Ovary (tissue), 9 donors: ENCODE results near the gene GRIK4. TPM values are rescaled to one million over a fixed set of nuclear protein-coding genes. Genes with fewer than 3 reads are reported as not detected.

Experiments used
- DNase-seq, 5 donors: peaks; one replicate each; pipeline ENCODE4 v3.0.0-alpha.2; 2019 to 2020
- H3K27ac ChIP-seq, 2 donors: fragments of 200-600 bp; one replicate each; pipeline versions ENCODE4 v1.5.1 to v1.8.0; 2019 to 2022
- H3K27me3 ChIP-seq: fragments of 200-600 bp; one replicate; pipeline ENCODE4 v1.8.0; 2022
- H3K36me3 ChIP-seq: fragments of 200-600 bp; sonication (generic); one replicate; pipeline ENCODE4 v1.5.1; 2019
- H3K4me1 ChIP-seq: one replicate; pipeline ENCODE4 v1.8.1; 2013; ENCODE audit warnings: mild to moderate bottlenecking, moderate library complexity; ENCODE audit not compliant: insufficient read depth
- H3K4me3 ChIP-seq: fragments of 200-600 bp; sonication (generic); one replicate; pipeline ENCODE4 v1.5.1; 2017
- H3K9me3 ChIP-seq, 2 donors: fragments of 200-600 bp in 1 of 2; sonication (generic) in 1 of 2; one replicate each; pipeline versions ENCODE4 v1.5.1 to v1.8.1; 2013 to 2019; ENCODE audit warnings: mild to moderate bottlenecking in 1 of 2, moderate library complexity in 1 of 2
- EP300 ChIP-seq: sonication (generic); formaldehyde crosslinking; IDR thresholded peaks from one replicate; pipeline ENCODE4 v1.6.1; 2017; ENCODE audit warnings: antibody characterized with exemption
- POLR2A ChIP-seq: fragments of 450-650 bp; IDR thresholded peaks from one replicate; pipeline ENCODE4 v1.6.1; 2017; ENCODE audit warnings: antibody characterized with exemption, mild to moderate bottlenecking, moderate library complexity
- WGBS, 3 donors: extraction: QIAGEN DNeasy Blood & Tissue Kit in 1 of 3; methylation state at CpG; one replicate each; pipeline versions ENCODE4 v1.1.5 to v1.1.7; 2013 to 2017; 5-methylcytosine and 5-hydroxymethylcytosine counted together
- intact Hi-C, 4 donors: fragments of 100-400 bp; cut with DNase I; formaldehyde crosslinking; loops; one replicate each; pipeline versions ENCODE4 v1.11.0 to v1.15.1; 2022 to 2023
- polyA plus RNA-seq, 2 donors: library from polyadenylated mRNA; stranded (reverse); fragments of 200-250 nt in 1 of 2; fragments of 350-450 nt in 1 of 2; fragmentation: Illumina TruSeq in 1 of 2; extraction: RNeasy Lipid Tissue Mini Kit (QIAGEN cat#74804) in 1 of 2; gene quantifications; one replicate each; pipeline ENCODE4 v1.2.3, GENCODE V29; 2013 to 2014
- total RNA-seq, 7 donors: library from RNA; depleted of rRNA in 2 of 7; stranded (reverse); fragments of >200 nt in 2 of 7; fragmentation: NEBNext Ultra II Directional in 3 of 7; extraction: Animal tissue kit (Norgen Biotek cat#: 25700) in 3 of 7; gene quantifications; one replicate each; pipeline versions ENCODE4 v1.1.0 to v1.2.4, GENCODE V29; 2016 to 2023
- TF ChIP-seq, protein P1 (sequence below), 3 donors: fragments of 450-650 bp in 2 of 3; fragments of 200-600 bp in 1 of 3; IDR thresholded peaks; one replicate each; pipeline versions ENCODE4 v1.5.1 to v1.8.0; 2016 to 2022; ENCODE audit warnings: antibody characterized with exemption in 3 of 3, mild to moderate bottlenecking in 1 of 3
- donor health status: DM: no; HTN: no; CAD: no; lungs with moderate emphysema.
- donor health status: DM: no; HTN: no; CAD: no.
- donor health status: Bipolar disorder and iron deficiency.
- donor health status: DM: yes; HTN: yes; CAD: no.
- donor health status: DM: no; HTN: no; CAD: no.
- donor health status: DM: yes; HTN: yes; CAD: no.

Gene GRIK4
- total and polyA plus RNA-seq, 9 donors, result 1.3 to 13.4 (median 2.3) TPM

DNA sequence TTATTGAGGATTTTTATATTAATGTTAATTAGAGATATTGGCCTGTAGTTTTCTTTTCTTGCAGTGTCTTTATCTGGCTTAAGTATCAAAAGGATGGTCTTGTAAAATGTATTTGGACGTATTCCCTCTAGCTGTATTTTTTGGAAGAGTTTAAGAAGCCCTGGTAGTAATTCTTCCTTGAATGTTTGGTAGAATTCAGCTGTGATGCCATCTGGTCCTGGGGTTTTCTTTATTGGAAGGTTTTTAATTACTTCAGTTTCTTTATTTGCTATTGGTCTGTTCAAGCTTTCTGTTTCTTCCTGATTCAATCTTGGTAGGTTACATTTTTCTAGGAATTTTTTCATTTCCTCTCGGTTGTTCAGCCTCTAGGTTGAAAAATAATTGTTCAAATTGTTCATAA lies 257.4 kb downstream of the GRIK4 start:
- no peak overlapping the region for H3K4me3 ChIP-seq
- H3K9me3 ChIP-seq, result no peaks in the 10 kb centered on the region
- intact Hi-C loops, result no loop called here
- H3K4me1 ChIP-seq, result no peaks in the 10 kb centered on the region
- TF ChIP-seq POLR2A (no peak), EP300 (no peak)
- TF ChIP-seq, protein P1, sequence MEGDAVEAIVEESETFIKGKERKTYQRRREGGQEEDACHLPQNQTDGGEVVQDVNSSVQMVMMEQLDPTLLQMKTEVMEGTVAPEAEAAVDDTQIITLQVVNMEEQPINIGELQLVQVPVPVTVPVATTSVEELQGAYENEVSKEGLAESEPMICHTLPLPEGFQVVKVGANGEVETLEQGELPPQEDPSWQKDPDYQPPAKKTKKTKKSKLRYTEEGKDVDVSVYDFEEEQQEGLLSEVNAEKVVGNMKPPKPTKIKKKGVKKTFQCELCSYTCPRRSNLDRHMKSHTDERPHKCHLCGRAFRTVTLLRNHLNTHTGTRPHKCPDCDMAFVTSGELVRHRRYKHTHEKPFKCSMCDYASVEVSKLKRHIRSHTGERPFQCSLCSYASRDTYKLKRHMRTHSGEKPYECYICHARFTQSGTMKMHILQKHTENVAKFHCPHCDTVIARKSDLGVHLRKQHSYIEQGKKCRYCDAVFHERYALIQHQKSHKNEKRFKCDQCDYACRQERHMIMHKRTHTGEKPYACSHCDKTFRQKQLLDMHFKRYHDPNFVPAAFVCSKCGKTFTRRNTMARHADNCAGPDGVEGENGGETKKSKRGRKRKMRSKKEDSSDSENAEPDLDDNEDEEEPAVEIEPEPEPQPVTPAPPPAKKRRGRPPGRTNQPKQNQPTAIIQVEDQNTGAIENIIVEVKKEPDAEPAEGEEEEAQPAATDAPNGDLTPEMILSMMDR (IDR thresholded peaks at IDR 0.05), result no peak
- H3K36me3 ChIP-seq, result no peaks in the 10 kb centered on the region
- no peak for DNase-seq
- WGBS, 3 donors, result 70 to 92% (median 82%) methylated on average over 2 of the region's 2 CpGs
- H3K27me3 ChIP-seq, result no peaks in the 10 kb centered on the region
- H3K27ac ChIP-seq, result no peak overlapping the region

DNA sequence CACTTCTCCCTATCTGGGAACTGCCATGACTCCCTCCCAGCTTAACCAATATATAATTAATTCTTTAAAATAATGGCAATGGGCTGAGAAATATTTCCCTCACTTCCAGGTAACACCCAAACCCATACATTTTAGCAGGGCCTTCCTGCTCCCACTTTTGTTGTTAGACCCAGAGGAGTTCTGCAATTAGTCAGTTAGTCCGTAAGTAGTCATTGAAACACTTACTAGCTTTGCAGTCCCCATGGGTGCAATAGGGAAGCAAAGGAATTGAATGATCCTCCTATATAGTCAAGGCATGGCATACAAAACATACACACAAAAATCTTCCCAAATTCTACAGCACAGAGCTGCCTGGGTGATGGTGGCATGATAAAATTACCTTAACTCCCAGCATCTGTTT lies 258.4 kb downstream of the GRIK4 start:
- Histone ChIP-seq H3K27me3 (no peaks in the 10 kb centered on the region), H3K4me3 (no peak overlapping the region), H3K36me3 (no peaks in the 10 kb centered on the region), H3K27ac (no peak overlapping the region), H3K4me1 (no peaks in the 10 kb centered on the region), H3K9me3 (no peaks in the 10 kb centered on the region)
- DNase-seq, result no peak
- TF ChIP-seq EP300, result no peak
- TF ChIP-seq, protein P1 (IDR thresholded peaks at IDR 0.05), result no peak
- no peak for TF ChIP-seq POLR2A
- intact Hi-C loops, result no loop called here
- 90 to 100% (median 91%) methylated on average over 1 of the region's 1 CpG for WGBS, 3 donors

DNA sequence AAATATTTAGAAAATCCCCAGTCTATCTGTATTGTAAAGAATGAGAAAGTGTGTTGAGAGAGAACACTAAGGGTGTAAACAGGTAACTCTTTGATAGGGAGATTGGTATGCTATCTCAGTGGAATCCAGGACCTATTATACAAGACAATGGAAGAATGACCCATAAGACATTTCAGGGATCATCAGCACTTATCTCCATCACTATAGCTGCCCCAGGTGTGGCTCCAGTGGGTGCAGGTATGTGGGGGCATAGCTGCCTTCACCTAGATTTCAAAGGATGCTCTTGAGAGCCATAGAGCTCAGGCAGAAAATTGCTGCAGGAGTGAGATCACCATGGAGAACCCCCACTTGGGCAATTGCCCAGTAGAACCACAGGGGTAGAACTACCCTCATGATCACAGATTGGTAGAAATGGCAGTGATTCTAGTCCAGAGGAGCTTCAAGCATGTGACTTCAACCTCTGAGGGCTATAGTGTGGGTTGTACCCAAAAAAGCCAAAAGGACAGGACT lies 260.1 kb downstream of the GRIK4 start:
- intact Hi-C loops, result no loop called here
- no peak for TF ChIP-seq EP300
- TF ChIP-seq, protein P1 (IDR thresholded peaks at IDR 0.05), result no peak
- no peak for TF ChIP-seq POLR2A
- H3K9me3 ChIP-seq, result no peaks in the 10 kb centered on the region
- no peaks in the 10 kb centered on the region for H3K27me3 ChIP-seq
- DNase-seq, result no peak
- no peak overlapping the region for H3K27ac ChIP-seq
- H3K36me3 ChIP-seq, result no peaks in the 10 kb centered on the region
- H3K4me3 ChIP-seq, result no peak overlapping the region
- no peaks in the 10 kb centered on the region for H3K4me1 ChIP-seq

DNA sequence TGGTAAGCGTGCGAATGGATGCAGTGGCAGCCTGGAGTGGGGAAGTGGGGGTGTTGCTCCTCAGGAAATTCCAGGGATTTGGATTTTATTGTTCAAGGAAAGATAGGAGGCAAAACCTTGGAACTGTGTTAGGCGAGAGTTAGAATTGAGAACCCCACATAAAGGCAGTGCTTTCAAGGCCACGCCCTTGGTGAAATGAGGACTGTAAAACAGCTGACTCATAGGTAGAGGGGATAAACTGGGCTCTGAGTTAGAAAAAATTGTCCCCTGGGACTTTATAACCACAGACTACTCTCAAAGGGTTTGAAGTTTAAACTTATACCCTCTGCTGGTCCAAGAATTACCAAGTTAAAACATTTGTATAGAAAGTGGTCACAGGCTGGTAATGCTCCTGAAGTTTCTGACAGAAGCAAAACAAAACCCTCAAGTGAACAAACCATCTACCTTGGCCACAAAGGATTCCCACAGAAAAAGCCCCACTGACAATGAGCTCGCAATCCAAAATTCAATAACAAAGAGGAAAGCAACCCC lies 262.0 kb downstream of the GRIK4 start:
- Histone ChIP-seq H3K36me3 (no peaks in the 10 kb centered on the region), H3K9me3 (no peaks in the 10 kb centered on the region), H3K27ac (no peak overlapping the region), H3K4me3 (no peak overlapping the region), H3K27me3 (no peaks in the 10 kb centered on the region), H3K4me1 (no peaks in the 10 kb centered on the region)
- WGBS, 3 donors, result 88 to 91% (median 89%) methylated on average over 5 of the region's 5 CpGs
- intact Hi-C loops, result no loop called here
- DNase-seq, result no peak
- TF ChIP-seq EP300 (no peak), POLR2A (no peak)
- TF ChIP-seq, protein P1 (IDR thresholded peaks at IDR 0.05), result no peak
